ENCODE results near the gene PKNOX2. TPM values are rescaled to one million over a fixed set of nuclear protein-coding genes. Genes with fewer than 3 reads are reported as not detected.

The PKNOX2 gene
- total RNA-seq, 2 experiments from 2014 or later: not detected

- H3K36me3 ChIP-seq (ENCODE audit: insufficient read depth, low read length): no peaks in the 10 kb centered on the region
- H3K4me1 ChIP-seq (ENCODE audit: insufficient read depth, low read length, poor library complexity, severe bottlenecking): peaks cover 4% of the 10 kb centered on the region
- H3K4me2 ChIP-seq (ENCODE audit: low read length): no peak overlapping the region
- TF ChIP-seq CTCF (conservative IDR thresholded peaks at IDR 0.05; ENCODE audit: low read length): no peak
- TF ChIP-seq EZH2phosphoT487 (IDR thresholded peaks at IDR 0.05; ENCODE audit: borderline replicate concordance, low read depth, low read length): no peak
- H4K20me1 ChIP-seq (ENCODE audit: insufficient read depth, low read length): no peaks in the 10 kb centered on the region
- H3K4me3 ChIP-seq (ENCODE audit: low read depth, low read length, poor library complexity, severe bottlenecking): no peak overlapping the region
- no peaks in the 10 kb centered on the region for H3K9me3 ChIP-seq (ENCODE audit: low read length)
- no TSS peak for BruUV-seq (replicated peaks)
- DNase-seq (ENCODE audit: low spot score): no peak
- H2AFZ ChIP-seq (ENCODE audit: low read length): no peak overlapping the region
- H3K79me2 ChIP-seq (ENCODE audit: insufficient read depth, low read depth, low read length): no peaks in the 10 kb centered on the region
- intact Hi-C loops (cut with micrococcal nuclease; ENCODE audit: unreplicated experiment): no loop called here
- no peaks in the 10 kb centered on the region for H3K9me2 ChIP-seq (ENCODE audit: insufficient read depth, low read length)
- ChIA-PET CTCF (ENCODE audit: unreplicated experiment) (interaction anchor here (1.1 kb wide), 1 partner anchor 9 kb away, joined by 3 read pairs; no protein-coding TSS in a partner anchor), POLR2A (no interaction called here)
- H3K27ac ChIP-seq (ENCODE audit: low read depth, low read length, poor library complexity, severe bottlenecking): no peak overlapping the region
These were observed 25.6 kb upstream of the PKNOX2 start for GRCh38 chr11:125138966-125139365.

GRCh38 chr11:125139778-125140177 is 24.8 kb upstream of the PKNOX2 start:
- no peaks in the 10 kb centered on the region for H3K79me2 ChIP-seq (ENCODE audit: insufficient read depth, low read depth, low read length)
- H3K4me3 ChIP-seq (ENCODE audit: low read depth, low read length, poor library complexity, severe bottlenecking): no peak overlapping the region
- intact Hi-C loops (cut with micrococcal nuclease; ENCODE audit: unreplicated experiment): loop anchor here (5.0 kb wide), 1 partner anchor 302 kb away; no protein-coding TSS in a partner anchor
- BruUV-seq (replicated peaks): no TSS peak
- no peak for DNase-seq (ENCODE audit: low spot score)
- no peak overlapping the region for H2AFZ ChIP-seq (ENCODE audit: low read length)
- no peak overlapping the region for H3K27ac ChIP-seq (ENCODE audit: low read depth, low read length, poor library complexity, severe bottlenecking)
- ChIA-PET CTCF (ENCODE audit: unreplicated experiment) (interaction anchor here (1.1 to 1.5 kb wide), 2 partner anchors 8 to 49 kb away, joined by 3 to 6 read pairs; no protein-coding TSS in a partner anchor), POLR2A (interaction anchor here (0.7 kb wide), 1 partner anchor 28 kb away, joined by 3 read pairs; the partner anchor contains the start of gene TMEM218)
- no peaks in the 10 kb centered on the region for H3K9me3 ChIP-seq (ENCODE audit: low read length)
- no peak overlapping the region for H3K4me2 ChIP-seq (ENCODE audit: low read length)
- H3K9me2 ChIP-seq (ENCODE audit: insufficient read depth, low read length): no peaks in the 10 kb centered on the region
- TF ChIP-seq EZH2phosphoT487 (IDR thresholded peaks at IDR 0.05; ENCODE audit: borderline replicate concordance, low read depth, low read length) (no peak), CTCF (conservative IDR thresholded peaks at IDR 0.05; ENCODE audit: low read length) (no peak)
- H3K4me1 ChIP-seq (ENCODE audit: insufficient read depth, low read length, poor library complexity, severe bottlenecking): peaks cover 4% of the 10 kb centered on the region
- H3K36me3 ChIP-seq (ENCODE audit: insufficient read depth, low read length): no peaks in the 10 kb centered on the region
- no peaks in the 10 kb centered on the region for H4K20me1 ChIP-seq (ENCODE audit: insufficient read depth, low read length)

GRCh38 chr11:125140233-125140632 is 24.3 kb upstream of the PKNOX2 start:
- no peak for DNase-seq (ENCODE audit: low spot score)
- Histone ChIP-seq H3K79me2 (ENCODE audit: insufficient read depth, low read depth, low read length) (no peaks in the 10 kb centered on the region), H3K4me1 (ENCODE audit: insufficient read depth, low read length, poor library complexity, severe bottlenecking) (peaks cover 4% of the 10 kb centered on the region), H3K9me3 (ENCODE audit: low read length) (no peaks in the 10 kb centered on the region), H2AFZ (ENCODE audit: low read length) (no peak overlapping the region), H3K9me2 (ENCODE audit: insufficient read depth, low read length) (no peaks in the 10 kb centered on the region), H3K36me3 (ENCODE audit: insufficient read depth, low read length) (no peaks in the 10 kb centered on the region), H4K20me1 (ENCODE audit: insufficient read depth, low read length) (no peaks in the 10 kb centered on the region), H3K27ac (ENCODE audit: low read depth, low read length, poor library complexity, severe bottlenecking) (no peak overlapping the region), H3K4me2 (ENCODE audit: low read length) (no peak overlapping the region), H3K4me3 (ENCODE audit: low read depth, low read length, poor library complexity, severe bottlenecking) (no peak overlapping the region)
- ChIA-PET POLR2A (interaction anchor here (0.8 to 1.1 kb wide), 2 partner anchors 29 to 467 kb away, joined by 3 read pairs; partner anchors contain the start of genes SIAE, SPA17 and TMEM218), CTCF (ENCODE audit: unreplicated experiment) (interaction anchor here (1.5 kb wide), 1 partner anchor 49 kb away, joined by 6 read pairs; no protein-coding TSS in a partner anchor)
- TF ChIP-seq EZH2phosphoT487 (IDR thresholded peaks at IDR 0.05; ENCODE audit: borderline replicate concordance, low read depth, low read length): no peak
- TF ChIP-seq CTCF (conservative IDR thresholded peaks at IDR 0.05; ENCODE audit: low read length): no peak
- no TSS peak for BruUV-seq (replicated peaks)
- intact Hi-C loops (cut with micrococcal nuclease; ENCODE audit: unreplicated experiment): loop anchor here (5.0 kb wide), 1 partner anchor 303 kb away; no protein-coding TSS in a partner anchor

Measured in OCI-LY7 (cell line).